ENCODE data around the gene ITGAL.

DNA sequence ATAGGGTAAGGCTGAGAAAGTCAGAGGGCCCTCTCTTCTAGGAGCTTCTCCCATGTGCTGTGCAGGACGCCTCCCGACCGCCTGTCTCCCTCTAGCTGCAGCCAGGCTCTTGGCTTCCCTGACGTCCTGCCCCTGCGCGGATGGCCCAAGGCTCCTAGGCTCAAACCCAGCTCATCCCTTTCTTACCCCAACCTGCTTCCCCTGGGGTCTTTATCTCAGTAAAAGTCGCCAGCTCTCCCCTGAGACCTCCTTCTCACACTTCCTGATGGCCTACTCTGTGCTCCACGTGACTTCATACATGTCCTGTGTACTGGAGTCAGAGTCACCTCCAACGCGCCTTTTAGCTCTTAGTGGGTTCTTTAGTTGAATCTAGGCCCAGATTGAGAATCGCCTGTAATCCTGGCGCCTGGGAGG is 63.2 kb downstream of the ITGAL start:
- TF ChIP-seq POLR2A (IDR thresholded peaks at IDR 0.05) = no peak
- peak; percentile 59 to 80 (median 78) for TF ChIP-seq CTCF (IDR thresholded peaks at IDR 0.05)
